Dedifferentiated amniotic fluid mesenchymal stem cell (primary cell): ENCODE measurements around the gene S1PR2.
"Not testable (repeated sequence)": the region's sequence is repeated elsewhere in the genome, so short reads cannot be mapped to it uniquely, and the experiment has no call there.

Experiments used
- DNase-seq: peaks from one replicate; pipeline ENCODE4 v3.0.0-alpha.2; 2016; ENCODE audit errors: extremely low spot score

The S1PR2 gene

GRCh38 chr19:10254244-10254643 is 23.1 kb upstream of the S1PR2 start:
- no peak for DNase-seq

DNA sequence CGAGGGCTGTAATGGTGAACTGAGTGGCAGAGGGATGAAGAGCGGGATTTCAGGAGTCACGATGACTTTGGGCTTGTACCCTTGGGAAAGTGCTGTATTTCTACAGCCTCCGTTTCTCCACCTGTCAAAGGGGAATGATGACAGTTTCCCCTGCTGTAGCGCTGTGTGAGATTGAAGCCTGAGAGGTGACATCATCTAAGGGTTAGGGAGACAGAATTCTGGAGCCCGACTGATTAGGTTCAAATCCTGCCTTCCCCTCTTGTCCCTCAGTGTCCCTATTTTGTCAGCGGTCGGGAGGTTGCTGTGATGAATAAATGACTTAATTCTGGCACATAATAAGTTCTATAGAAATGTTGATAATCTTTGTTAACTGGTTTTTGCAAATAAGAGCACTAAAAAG is 21.6 kb upstream of the S1PR2 start:
- DNase-seq, result no peak

- peak; percentile 100 for DNase-seq
Measured at GRCh38 chr19:10251792-10252694, 20.9 kb upstream of the S1PR2 start, which contains the start of gene MRPL4. MRPL4 (plus strand) TSS chr19:10252214; CDS start chr19:10252254, 40 bp downstream.

GRCh38 chr19:10246511-10246910 is 15.4 kb upstream of the S1PR2 start:
- DNase-seq, result no peak

GRCh38 chr19:10245189-10245939 is 14.2 kb upstream of the S1PR2 start:
- DNase-seq, result no peak

DNA sequence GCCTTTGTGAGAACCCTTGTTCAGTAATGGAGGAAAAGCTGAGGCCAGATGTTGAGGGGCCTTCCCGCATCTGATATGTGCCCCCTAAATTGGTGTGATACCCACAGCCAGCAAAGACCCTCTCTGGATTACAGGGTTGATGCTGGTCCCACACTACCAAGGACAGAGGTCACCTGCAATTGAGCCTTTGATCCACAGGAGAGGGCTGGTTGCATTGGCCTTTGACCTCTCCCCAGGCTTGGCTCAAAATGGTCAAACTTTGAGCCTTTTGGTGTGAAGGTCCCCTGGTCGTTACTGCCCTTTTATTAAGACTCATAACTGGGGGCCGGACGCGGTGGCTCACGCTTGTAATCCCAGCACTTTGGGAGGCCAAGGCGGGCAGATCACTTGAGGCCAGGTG is 12.5 kb upstream of the S1PR2 start:
- DNase-seq, result no peak

DNA sequence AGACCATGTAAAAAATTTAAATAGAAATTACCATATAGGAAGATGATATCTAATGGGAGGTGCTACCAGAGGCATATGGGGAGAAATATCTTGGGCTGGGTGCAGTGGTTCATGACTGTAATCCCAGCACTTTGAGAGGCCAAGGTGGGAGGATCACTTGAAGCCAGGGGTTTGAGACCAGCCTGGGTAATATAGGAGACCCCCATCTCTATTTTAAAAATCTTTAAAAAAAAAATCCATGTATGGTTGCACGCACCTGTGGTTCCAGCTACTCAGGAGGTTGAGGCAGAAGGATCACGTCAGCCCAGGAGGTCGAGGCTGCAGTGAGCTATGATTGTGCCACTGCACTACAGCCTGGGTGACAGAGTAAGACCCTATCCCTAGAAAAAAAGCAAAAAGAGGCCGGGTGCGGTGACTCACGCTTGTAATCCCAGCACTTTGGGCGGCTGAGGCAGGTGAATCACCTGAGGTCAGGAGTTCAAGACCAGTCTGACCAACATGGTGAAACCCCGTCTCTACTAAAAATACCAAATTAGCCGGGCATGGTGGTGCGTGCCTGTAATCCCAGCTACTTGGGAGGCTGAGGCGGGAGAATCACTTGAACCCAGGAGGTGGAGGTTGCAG is 10.8 kb upstream of the S1PR2 start:
- DNase-seq, result not testable (repeated sequence)

GRCh38 chr19:10238172-10238783 is 7.1 kb upstream of the S1PR2 start:
- DNase-seq, result no peak

GRCh38 chr19:10237702-10238101 is 6.6 kb upstream of the S1PR2 start:
- DNase-seq, result no peak

GRCh38 chr19:10235409-10235808 is 4.3 kb upstream of the S1PR2 start:
- DNase-seq, result not testable (repeated sequence)

GRCh38 chr19:10235003-10235402 is 3.9 kb upstream of the S1PR2 start:
- no peak for DNase-seq

DNA sequence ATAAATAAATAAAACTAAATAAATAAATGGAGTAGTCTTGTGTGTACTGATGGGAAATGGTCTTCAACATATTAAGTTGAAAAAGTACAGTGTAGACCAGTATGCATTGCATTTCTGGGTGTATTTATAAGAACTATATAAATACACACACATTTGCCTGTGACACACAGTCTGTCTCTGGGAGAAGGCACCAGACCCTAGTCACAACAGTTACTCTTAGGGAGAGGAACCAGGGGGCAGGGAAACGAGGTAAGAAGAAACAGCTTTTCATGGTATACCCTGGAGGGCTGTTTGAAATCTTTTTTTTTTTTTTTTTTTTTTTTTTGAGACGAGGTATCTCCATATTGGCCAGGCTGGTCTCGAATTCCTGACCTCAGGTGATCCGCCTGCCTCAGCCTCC is 2.8 kb upstream of the S1PR2 start:
- no peak for DNase-seq

GRCh38 chr19:10231612-10232228 is 589 bp upstream of the S1PR2 start:
- no peak for DNase-seq

DNA sequence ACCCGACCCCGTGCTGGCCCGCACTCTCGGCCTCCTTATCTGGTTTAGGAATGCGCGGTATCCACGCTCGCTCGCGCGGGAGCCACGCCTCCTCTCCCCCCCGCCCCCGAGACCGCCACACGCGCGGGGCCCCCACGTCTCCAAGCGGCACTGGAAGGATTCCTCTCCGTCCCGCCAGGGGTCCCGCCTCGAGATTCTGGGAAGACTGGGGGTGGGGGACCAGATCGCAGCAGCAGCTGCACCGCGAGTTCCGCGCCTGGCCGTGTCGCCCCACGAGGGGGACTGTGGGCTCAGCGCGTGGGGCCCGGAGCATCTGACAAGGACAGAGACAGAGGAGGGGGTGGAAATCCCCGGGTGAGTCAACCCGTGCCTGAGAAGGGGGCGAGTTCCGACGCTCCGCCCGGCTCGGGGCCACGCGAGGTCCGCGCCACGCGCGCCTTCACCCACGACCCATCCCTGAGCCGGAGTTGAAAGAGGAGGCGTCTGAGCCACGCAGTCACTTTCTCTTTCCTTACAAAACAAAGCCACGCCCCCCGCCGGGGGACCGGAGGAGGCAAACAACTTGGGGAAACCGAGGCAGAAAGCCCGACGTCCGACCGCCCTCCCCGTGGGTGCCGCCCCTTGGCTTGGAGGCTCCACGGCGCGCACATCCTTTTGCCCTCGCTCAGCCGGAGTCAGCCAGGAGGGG is 814 bp downstream of the S1PR2 start:
- DNase-seq, result peak; percentile 32

DNA sequence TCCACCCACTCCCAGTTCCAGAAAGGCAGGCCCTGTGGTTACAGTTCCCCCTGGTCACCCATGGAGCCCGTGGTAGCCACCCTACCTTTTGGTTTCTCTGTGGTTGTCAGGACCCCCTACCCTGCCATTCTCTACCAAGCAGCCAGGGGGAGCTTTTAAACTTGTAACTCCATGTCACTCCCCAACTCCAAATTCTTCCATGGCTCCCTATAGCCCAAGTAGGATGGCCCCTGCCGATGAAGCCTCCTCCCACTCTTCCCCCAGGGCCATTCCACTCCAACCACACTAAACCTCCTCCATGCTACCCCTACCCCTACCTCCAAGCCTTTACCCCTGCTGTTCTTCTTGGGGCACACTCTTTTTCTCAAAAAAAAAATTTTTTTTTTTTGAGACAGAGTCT is 2.2 kb downstream of the S1PR2 start:
- DNase-seq, result no peak

DNA sequence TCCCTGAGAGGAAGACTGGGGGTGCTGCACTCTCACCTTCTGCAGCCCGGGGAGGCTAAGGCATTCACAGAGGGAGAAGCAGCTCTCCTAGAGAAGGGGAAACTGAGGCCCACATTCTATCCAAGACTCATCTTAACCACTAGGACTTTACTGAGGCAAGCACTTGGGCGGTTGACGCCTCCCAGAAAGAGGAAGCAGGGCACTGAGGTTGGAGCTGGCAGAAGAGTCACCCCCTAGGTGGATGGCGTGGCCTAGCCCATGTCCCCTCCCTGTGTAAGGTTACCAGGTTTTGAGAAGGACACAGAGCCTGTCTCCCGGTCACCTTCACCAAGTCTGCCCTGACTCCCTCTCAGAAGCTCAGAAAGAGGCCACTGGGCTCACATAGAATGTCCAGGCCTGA is 2.7 kb downstream of the S1PR2 start:
- no peak for DNase-seq

- DNase-seq, result no peak
Measured at GRCh38 chr19:10227026-10227971, 3.8 kb downstream of the S1PR2 start.

GRCh38 chr19:10226376-10227025 is 4.6 kb downstream of the S1PR2 start:
- peak; percentile 80 for DNase-seq

DNA sequence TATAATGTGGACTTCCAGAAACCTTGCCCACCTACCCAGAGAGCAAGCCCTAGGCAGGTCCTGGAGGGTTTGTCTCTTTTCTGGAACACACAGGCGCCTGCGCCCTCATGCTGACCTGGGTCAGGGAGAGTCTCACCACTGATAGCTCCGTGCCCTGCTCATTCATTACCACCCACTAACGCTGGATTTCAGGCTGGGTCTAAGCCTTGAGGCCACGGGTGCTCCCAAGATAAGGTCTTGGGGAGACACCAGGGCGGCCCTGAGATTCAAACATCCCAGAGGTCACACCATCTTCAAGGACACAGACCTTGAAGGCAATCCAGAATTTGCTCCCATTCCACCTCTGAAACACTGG is 5.1 kb downstream of the S1PR2 start:
- DNase-seq, result no peak
